ENCODE results near the gene RAB3C.
"Not testable (repeated sequence)": the region's sequence is repeated elsewhere in the genome, so short reads cannot be mapped to it uniquely, and the experiment has no call there.

The RAB3C gene

DNA sequence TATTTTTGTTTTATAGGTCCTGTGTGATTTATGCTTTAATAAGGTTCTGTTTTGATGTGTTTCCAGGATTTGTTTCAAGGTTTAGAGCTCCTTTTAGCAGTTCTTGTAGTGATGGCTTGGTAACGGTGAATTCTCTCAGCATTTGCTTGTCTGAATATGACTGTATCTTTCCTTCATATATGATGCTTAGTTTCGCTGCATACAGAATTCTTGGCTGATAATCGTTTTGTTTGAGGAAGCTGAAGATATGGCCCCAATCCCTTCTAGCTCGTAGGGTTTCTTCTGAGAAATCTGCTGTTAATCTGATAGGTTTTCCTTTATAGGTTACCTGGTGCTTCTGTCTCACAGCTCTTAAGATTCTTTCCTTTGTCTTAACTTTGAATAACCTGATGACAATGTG is 20.0 kb downstream of the RAB3C start:
- not testable (repeated sequence) for DNase-seq (ENCODE audit: low spot score)

GRCh38 chr5:58606064-58606463 is 23.2 kb downstream of the RAB3C start:
- DNase-seq (ENCODE audit: low spot score) = no peak

GRCh38 chr5:58615972-58616371 is 33.1 kb downstream of the RAB3C start:
- DNase-seq (ENCODE audit: low spot score) = no peak

- no peak for DNase-seq (ENCODE audit: low spot score)
Measured at GRCh38 chr5:58617241-58617640, 34.4 kb downstream of the RAB3C start.

DNA sequence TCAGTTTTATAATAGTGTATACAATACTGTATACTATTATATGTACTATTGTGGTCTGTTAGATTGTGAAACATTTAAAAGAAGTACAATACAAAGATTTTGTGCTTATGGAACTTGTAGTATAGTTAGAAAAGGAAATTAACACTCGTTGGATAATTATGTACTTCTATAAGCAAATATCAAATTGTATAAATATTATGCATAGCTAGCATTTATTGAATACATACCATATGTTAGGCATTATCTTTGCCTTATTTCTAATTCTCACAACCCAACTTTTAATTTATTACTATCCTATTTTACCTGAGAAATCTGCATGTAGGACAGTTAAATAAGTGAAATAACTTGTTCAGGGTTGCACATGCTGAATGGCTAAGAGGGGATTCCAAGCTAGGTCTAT is 37.5 kb downstream of the RAB3C start:
- no peak for DNase-seq (ENCODE audit: low spot score)

- DNase-seq (ENCODE audit: low spot score) = no peak
Measured at GRCh38 chr5:58622936-58623871, 40.3 kb downstream of the RAB3C start.

DNA sequence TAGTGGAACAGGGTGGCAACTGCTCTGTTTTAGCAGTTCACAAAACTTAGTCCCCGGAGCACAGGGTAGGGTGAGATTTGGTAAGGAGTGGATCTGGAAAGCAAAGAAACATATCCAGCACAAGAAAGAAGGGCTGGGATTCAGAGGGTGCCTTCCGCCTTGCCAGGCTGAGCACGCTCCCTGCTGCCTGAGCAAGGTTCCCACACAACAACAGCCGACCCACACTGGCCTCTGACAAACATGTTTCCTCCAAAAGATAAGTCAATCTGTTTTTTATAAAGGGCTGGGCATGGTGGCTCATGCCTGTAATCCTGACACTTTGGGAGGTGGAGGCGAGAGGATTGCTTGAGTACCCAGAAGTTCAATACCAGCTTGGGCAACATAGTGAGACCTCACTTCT is 45.8 kb downstream of the RAB3C start:
- DNase-seq (ENCODE audit: low spot score) = no peak

- no peak for DNase-seq (ENCODE audit: low spot score)
Measured at GRCh38 chr5:58629271-58630159, 46.6 kb downstream of the RAB3C start.

- DNase-seq (ENCODE audit: low spot score) = no peak
Measured at GRCh38 chr5:58631895-58632294, 49.0 kb downstream of the RAB3C start.

DNA sequence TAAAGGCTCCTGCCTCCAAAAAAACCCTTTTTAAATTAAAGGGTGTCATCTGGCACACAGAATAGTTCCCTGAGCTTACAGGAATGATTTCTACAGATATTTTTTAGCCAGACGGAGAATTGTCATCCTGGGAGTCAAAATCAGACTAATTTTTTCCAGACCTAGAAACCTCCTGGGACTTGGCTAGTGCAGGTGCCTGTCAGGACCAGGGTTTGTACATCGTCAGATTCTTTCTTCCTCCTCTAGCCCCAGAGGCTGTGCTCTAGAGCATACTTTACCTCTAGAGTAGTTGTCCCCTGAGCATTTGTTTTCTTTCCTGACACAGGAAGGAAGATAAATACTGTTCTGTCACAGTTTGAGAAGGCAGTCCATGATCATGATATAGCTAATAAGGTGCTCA is 52.5 kb downstream of the RAB3C start:
- DNase-seq (ENCODE audit: low spot score) = no peak

- no peak for DNase-seq (ENCODE audit: low spot score)
Measured at GRCh38 chr5:58640011-58640410, 57.1 kb downstream of the RAB3C start.

- no peak for DNase-seq (ENCODE audit: low spot score)
Measured at GRCh38 chr5:58641533-58641932, 58.7 kb downstream of the RAB3C start.

GRCh38 chr5:58648846-58649245 is 66.0 kb downstream of the RAB3C start:
- no peak for DNase-seq (ENCODE audit: low spot score)

GRCh38 chr5:58649716-58650115 is 66.8 kb downstream of the RAB3C start:
- no peak for DNase-seq (ENCODE audit: low spot score)

GRCh38 chr5:58653521-58653920 is 70.6 kb downstream of the RAB3C start:
- DNase-seq (ENCODE audit: low spot score) = no peak

- no peak for DNase-seq (ENCODE audit: low spot score)
Measured at GRCh38 chr5:58666141-58666540, 83.3 kb downstream of the RAB3C start.

- DNase-seq (ENCODE audit: low spot score) = no peak
Measured at GRCh38 chr5:58666598-58667581, 84.0 kb downstream of the RAB3C start.

GRCh38 chr5:58670582-58670981 is 87.7 kb downstream of the RAB3C start:
- DNase-seq (ENCODE audit: low spot score) = no peak

DNA sequence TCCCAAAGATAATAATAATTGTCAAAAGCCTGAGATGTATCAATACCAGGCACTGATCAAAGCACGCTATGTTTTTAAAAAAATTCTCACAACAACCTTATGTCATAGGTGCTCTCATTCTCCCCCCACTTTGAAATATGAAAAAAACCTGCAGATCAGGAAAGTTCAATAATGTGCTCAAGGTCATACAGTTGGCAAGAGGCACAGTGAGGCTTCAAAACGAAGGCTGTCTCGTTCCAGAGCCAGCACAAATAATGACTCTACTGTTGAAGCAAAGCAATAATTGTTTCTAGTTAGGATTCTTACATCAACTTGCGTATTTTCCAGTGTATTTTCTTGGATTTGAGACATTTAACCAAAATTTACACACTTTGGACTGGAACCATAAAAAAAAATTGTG is 88.3 kb downstream of the RAB3C start:
- DNase-seq (ENCODE audit: low spot score) = no peak

DNA sequence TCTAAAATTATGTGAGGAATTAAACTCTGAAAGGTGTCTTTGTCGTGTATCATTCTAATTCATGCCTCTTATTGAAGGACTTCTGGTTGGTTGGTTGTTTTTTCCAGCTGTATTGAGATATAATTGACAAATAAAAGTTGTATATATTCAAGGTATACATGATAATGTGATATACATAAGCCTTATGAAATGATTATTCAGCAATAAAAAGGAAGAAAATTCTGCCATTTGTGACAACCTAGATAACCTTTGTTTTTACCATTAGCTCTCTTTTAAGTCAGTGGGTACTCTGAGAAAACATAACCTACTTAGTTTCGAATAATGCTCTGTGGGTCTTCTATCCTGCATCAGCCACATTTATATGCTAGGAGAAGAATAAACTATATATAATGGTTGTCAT is 89.6 kb downstream of the RAB3C start:
- no peak for DNase-seq (ENCODE audit: low spot score)

DNA sequence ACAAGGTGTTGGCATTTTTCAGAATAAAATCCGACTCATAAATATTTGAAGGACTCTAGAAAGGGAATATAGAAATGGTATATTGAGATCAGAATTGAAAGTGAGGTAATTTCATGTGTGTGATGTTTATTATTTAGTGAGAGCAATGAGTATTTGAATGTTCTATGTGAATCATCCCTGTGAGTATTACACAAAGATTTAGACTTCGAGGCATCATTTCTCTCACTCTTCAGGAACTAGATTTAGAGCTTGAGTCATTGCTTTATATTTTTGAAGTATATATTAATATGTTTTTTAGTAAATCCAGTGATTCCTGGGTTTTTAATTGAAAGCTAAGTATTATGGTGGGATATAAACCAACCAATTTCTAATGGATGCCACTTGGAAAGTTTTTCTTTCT is 91.2 kb downstream of the RAB3C start:
- DNase-seq (ENCODE audit: low spot score) = no peak

DNA sequence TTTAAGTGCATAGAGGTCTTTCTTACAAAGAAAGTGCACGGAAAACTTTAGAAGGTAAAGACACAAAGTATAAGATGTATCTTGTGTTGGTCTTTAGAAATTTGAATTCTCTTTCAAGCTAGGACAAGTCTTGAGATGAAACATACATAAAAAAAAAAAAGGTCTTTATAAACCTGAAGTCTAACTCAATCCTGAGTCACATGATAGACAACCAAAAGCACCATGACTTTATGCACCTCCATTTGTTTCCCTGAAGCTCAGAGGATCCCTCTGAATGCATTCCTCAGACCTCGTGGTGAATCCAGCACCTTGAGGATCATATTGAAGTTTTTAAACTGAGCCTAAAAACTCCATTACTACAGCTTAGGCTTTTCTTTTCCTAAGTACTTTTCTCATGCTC is 91.8 kb downstream of the RAB3C start:
- no peak for DNase-seq (ENCODE audit: low spot score)

Measured in CD4-positive, alpha-beta T cell treated with Interleukin-6 at 100 ng/mL for 8 hours (primary cell).